PFSK-1 (cell line): Measurements from ENCODE around the gene ATP13A3.

Source experiments
- FOXP2 ChIP-seq: optimal IDR thresholded peaks from 2 replicates; pipeline ENCODE3; 2011; ENCODE audit warnings: borderline replicate concordance, control low read depth, inconsistent platforms; ENCODE audit not compliant: insufficient read depth; ENCODE audit errors: extremely low read length, extremely low read depth
- POLR2AphosphoS5 ChIP-seq: IDR thresholded peaks from 2 replicates; pipeline ENCODE4 v1.6.1; 2012; ENCODE audit warnings: low read depth, mild to moderate bottlenecking, control low read depth, low read length, moderate library complexity
- REST ChIP-seq, 2 experiments: IDR thresholded peaks; 2 replicates each; pipeline versions ENCODE4 v1.6.1 to v1.8.0; 2011 to 2012; ENCODE audit warnings: low read depth in 2 of 2, low read length in 2 of 2, control low read depth in 1 of 2, inconsistent platforms in 1 of 2, mild to moderate bottlenecking in 1 of 2, moderate library complexity in 1 of 2; ENCODE audit not compliant: insufficient read depth in 1 of 2
- SIN3A ChIP-seq: IDR thresholded peaks from 2 replicates; pipeline ENCODE4 v1.6.1; 2012; ENCODE audit warnings: mild to moderate bottlenecking, low read length, moderate library complexity, borderline replicate concordance; ENCODE audit not compliant: insufficient read depth
- TAF1 ChIP-seq: IDR thresholded peaks from 2 replicates; pipeline ENCODE4 v1.6.1; 2012; ENCODE audit warnings: low read length, control low read depth, borderline replicate concordance; ENCODE audit not compliant: insufficient read depth

- TF ChIP-seq REST (IDR thresholded peaks at IDR 0.05; ENCODE audit: insufficient read depth in 1 of 2, low read depth in 2 of 2, low read length in 2 of 2) (no peak), POLR2AphosphoS5 (no peak), TAF1 (no peak), SIN3A (no peak), FOXP2 (no peak)
Measured at GRCh38 chr3:194446172-194446571, 40.6 kb downstream of the ATP13A3 start.
